ENCODE data around the gene TOP3A. TPM values are rescaled to one million over a fixed set of nuclear protein-coding genes. Genes with fewer than 3 reads are reported as not detected.

Gene TOP3A
- total and polyA plus RNA-seq, 9 donors = 22.4 to 34.4 (median 26.3) TPM

GRCh38 chr17:18262111-18262510 is 52.7 kb downstream of the TOP3A start:
- H3K27ac ChIP-seq (ENCODE audit: low read length) = no peak overlapping the region
- peaks cover 39% of the 10 kb centered on the region for H3K4me1 ChIP-seq (ENCODE audit: control insufficient read depth, insufficient read depth, low read length)
- H3K4me3 ChIP-seq (ENCODE audit: low read length) = no peak overlapping the region
- no peaks in the 10 kb centered on the region for H3K9me3 ChIP-seq (replicated peaks; ENCODE audit: control insufficient read depth, low read depth, low read length)
- WGBS (ENCODE audit: insufficient coverage) = 77% methylated on average over 2 of the region's 2 CpGs
- no peaks in the 10 kb centered on the region for H3K27me3 ChIP-seq (ENCODE audit: control insufficient read depth, insufficient read depth, low read length)
- no peak for DNase-seq
- peaks cover 32% of the 10 kb centered on the region for H3K36me3 ChIP-seq (ENCODE audit: control insufficient read depth, insufficient read depth, low read length)

- H3K27ac ChIP-seq (ENCODE audit: low read length) = peak overlapping the region; percentile 75
- H3K4me1 ChIP-seq (ENCODE audit: control insufficient read depth, insufficient read depth, low read length) = peaks cover 44% of the 10 kb centered on the region
- no peaks in the 10 kb centered on the region for H3K9me3 ChIP-seq (replicated peaks; ENCODE audit: control insufficient read depth, low read depth, low read length)
- WGBS (ENCODE audit: insufficient coverage) = 88% methylated on average over 3 of the region's 3 CpGs
- peak overlapping the region; percentile 93 for H3K4me3 ChIP-seq (ENCODE audit: low read length)
- DNase-seq = no peak
- H3K36me3 ChIP-seq (ENCODE audit: control insufficient read depth, insufficient read depth, low read length) = peaks cover 32% of the 10 kb centered on the region
- no peaks in the 10 kb centered on the region for H3K27me3 ChIP-seq (ENCODE audit: control insufficient read depth, insufficient read depth, low read length)
Observed at GRCh38 chr17:18261659-18262058, 53.1 kb downstream of the TOP3A start.

- peaks cover 48% of the 10 kb centered on the region for H3K4me1 ChIP-seq (ENCODE audit: control insufficient read depth, insufficient read depth, low read length)
- DNase-seq = peak; percentile 59
Observed at GRCh38 chr17:18261146-18261515, 53.7 kb downstream of the TOP3A start.

GRCh38 chr17:18260332-18261145 is 54.3 kb downstream of the TOP3A start, which contains the start of gene MIEF2:
TSS of gene MIEF2 (plus strand) at chr17:18260662. CDS start at chr17:18262721, 2,059 bp downstream.
- Histone ChIP-seq H3K27ac (ENCODE audit: low read length) (peak within 1 kb of the TSS; percentile 75), H3K27me3 (ENCODE audit: control insufficient read depth, insufficient read depth, low read length) (no peaks in the 10 kb centered on the region), H3K4me3 (ENCODE audit: low read length) (peak within 1 kb of the TSS; percentile 93), H3K9me3 (replicated peaks; ENCODE audit: control insufficient read depth, low read depth, low read length) (no peaks in the 10 kb centered on the region), H3K4me1 (ENCODE audit: control insufficient read depth, insufficient read depth, low read length) (peaks cover 48% of the 10 kb centered on the region), H3K36me3 (ENCODE audit: control insufficient read depth, insufficient read depth, low read length) (peaks cover 41% of the 10 kb centered on the region)
- DNase-seq = peak; percentile 98
- under 1% methylated on average over 64 of the region's 72 CpGs for WGBS (ENCODE audit: insufficient coverage)

More at GRCh38 chr17:18261146-18261515, 53.7 kb downstream of the TOP3A start:
- H3K27ac ChIP-seq (ENCODE audit: low read length) = peak overlapping the region; percentile 75
- H3K36me3 ChIP-seq (ENCODE audit: control insufficient read depth, insufficient read depth, low read length) = peaks cover 38% of the 10 kb centered on the region
- no peaks in the 10 kb centered on the region for H3K27me3 ChIP-seq (ENCODE audit: control insufficient read depth, insufficient read depth, low read length)
- no peaks in the 10 kb centered on the region for H3K9me3 ChIP-seq (replicated peaks; ENCODE audit: control insufficient read depth, low read depth, low read length)
- H3K4me3 ChIP-seq (ENCODE audit: low read length) = peak overlapping the region; percentile 93
- WGBS (ENCODE audit: insufficient coverage) = 2% methylated on average over 16 of the region's 16 CpGs

- WGBS (ENCODE audit: insufficient coverage) = 63% methylated on average over 16 of the region's 22 CpGs
- H3K27ac ChIP-seq (ENCODE audit: low read length) = peak overlapping the region; percentile 52
- peak overlapping the region; percentile 93 for H3K4me3 ChIP-seq (ENCODE audit: low read length)
- no peaks in the 10 kb centered on the region for H3K27me3 ChIP-seq (ENCODE audit: control insufficient read depth, insufficient read depth, low read length)
- no peaks in the 10 kb centered on the region for H3K9me3 ChIP-seq (replicated peaks; ENCODE audit: control insufficient read depth, low read depth, low read length)
- peaks cover 41% of the 10 kb centered on the region for H3K36me3 ChIP-seq (ENCODE audit: control insufficient read depth, insufficient read depth, low read length)
- no peak for DNase-seq
- peaks cover 48% of the 10 kb centered on the region for H3K4me1 ChIP-seq (ENCODE audit: control insufficient read depth, insufficient read depth, low read length)
Observed at GRCh38 chr17:18259621-18260331, 55.0 kb downstream of the TOP3A start.

GRCh38 chr17:18258356-18259038 is 56.3 kb downstream of the TOP3A start, which contains the start of gene FLII:
TSS of gene FLII (minus strand) at chr17:18258738. CDS start at chr17:18258690, 48 bp downstream.
- DNase-seq = peak; percentile 64
- Histone ChIP-seq H3K27me3 (ENCODE audit: control insufficient read depth, insufficient read depth, low read length) (no peaks in the 10 kb centered on the region), H3K4me1 (ENCODE audit: control insufficient read depth, insufficient read depth, low read length) (peaks cover 48% of the 10 kb centered on the region), H3K9me3 (replicated peaks; ENCODE audit: control insufficient read depth, low read depth, low read length) (no peaks in the 10 kb centered on the region), H3K4me3 (ENCODE audit: low read length) (peak within 1 kb of the TSS; percentile 72), H3K27ac (ENCODE audit: low read length) (peak within 1 kb of the TSS; percentile 85), H3K36me3 (ENCODE audit: control insufficient read depth, insufficient read depth, low read length) (peaks cover 41% of the 10 kb centered on the region)
- WGBS (ENCODE audit: insufficient coverage) = under 1% methylated on average over 67 of the region's 71 CpGs

- H3K27me3 ChIP-seq (ENCODE audit: control insufficient read depth, insufficient read depth, low read length) = no peaks in the 10 kb centered on the region
- H3K27ac ChIP-seq (ENCODE audit: low read length) = peak overlapping the region; percentile 85
- peak overlapping the region; percentile 72 for H3K4me3 ChIP-seq (ENCODE audit: low read length)
- 0% methylated on average over 9 of the region's 16 CpGs for WGBS (ENCODE audit: insufficient coverage)
- peaks cover 41% of the 10 kb centered on the region for H3K36me3 ChIP-seq (ENCODE audit: control insufficient read depth, insufficient read depth, low read length)
- DNase-seq = peak; percentile 74
- H3K9me3 ChIP-seq (replicated peaks; ENCODE audit: control insufficient read depth, low read depth, low read length) = no peaks in the 10 kb centered on the region
- H3K4me1 ChIP-seq (ENCODE audit: control insufficient read depth, insufficient read depth, low read length) = peaks cover 48% of the 10 kb centered on the region
Observed at GRCh38 chr17:18257982-18258355, 56.8 kb downstream of the TOP3A start.

- peak overlapping the region; percentile 85 for H3K27ac ChIP-seq (ENCODE audit: low read length)
- peaks cover 44% of the 10 kb centered on the region for H3K4me1 ChIP-seq (ENCODE audit: control insufficient read depth, insufficient read depth, low read length)
- DNase-seq = no peak
- H3K36me3 ChIP-seq (ENCODE audit: control insufficient read depth, insufficient read depth, low read length) = peaks cover 42% of the 10 kb centered on the region
- no peaks in the 10 kb centered on the region for H3K27me3 ChIP-seq (ENCODE audit: control insufficient read depth, insufficient read depth, low read length)
- 19% methylated on average over 13 of the region's 18 CpGs for WGBS (ENCODE audit: insufficient coverage)
- H3K4me3 ChIP-seq (ENCODE audit: low read length) = peak overlapping the region; percentile 72
- no peaks in the 10 kb centered on the region for H3K9me3 ChIP-seq (replicated peaks; ENCODE audit: control insufficient read depth, low read depth, low read length)
Observed at GRCh38 chr17:18257268-18257981, 57.4 kb downstream of the TOP3A start.

- Histone ChIP-seq H3K9me3 (replicated peaks; ENCODE audit: control insufficient read depth, low read depth, low read length) (no peaks in the 10 kb centered on the region), H3K4me3 (ENCODE audit: low read length) (no peak overlapping the region), H3K27ac (ENCODE audit: low read length) (no peak overlapping the region), H3K27me3 (ENCODE audit: control insufficient read depth, insufficient read depth, low read length) (no peaks in the 10 kb centered on the region), H3K36me3 (ENCODE audit: control insufficient read depth, insufficient read depth, low read length) (peaks cover 48% of the 10 kb centered on the region), H3K4me1 (ENCODE audit: control insufficient read depth, insufficient read depth, low read length) (peaks cover 37% of the 10 kb centered on the region)
- no peak for DNase-seq
- 82% methylated on average over 7 of the region's 7 CpGs for WGBS (ENCODE audit: insufficient coverage)
Observed at GRCh38 chr17:18256776-18257175, 58.0 kb downstream of the TOP3A start.

Data from muscle of leg (tissue), 11 donors.